NK-92 treated with Interleukin-12 subunit alpha and Interleukin-12 subunit beta, amount 100 ng/mL, for 24 hours (cell line): ENCODE results near the gene TMEM151A.
"Not testable (repeated sequence)": the region's sequence is repeated elsewhere in the genome, so short reads cannot be mapped to it uniquely, and the experiment has no call there.

Experiments used
- DNase-seq: peaks from one replicate; lab custom pipeline; 2025; lab: John Stamatoyannopoulos, UW

TMEM151A gene

DNA sequence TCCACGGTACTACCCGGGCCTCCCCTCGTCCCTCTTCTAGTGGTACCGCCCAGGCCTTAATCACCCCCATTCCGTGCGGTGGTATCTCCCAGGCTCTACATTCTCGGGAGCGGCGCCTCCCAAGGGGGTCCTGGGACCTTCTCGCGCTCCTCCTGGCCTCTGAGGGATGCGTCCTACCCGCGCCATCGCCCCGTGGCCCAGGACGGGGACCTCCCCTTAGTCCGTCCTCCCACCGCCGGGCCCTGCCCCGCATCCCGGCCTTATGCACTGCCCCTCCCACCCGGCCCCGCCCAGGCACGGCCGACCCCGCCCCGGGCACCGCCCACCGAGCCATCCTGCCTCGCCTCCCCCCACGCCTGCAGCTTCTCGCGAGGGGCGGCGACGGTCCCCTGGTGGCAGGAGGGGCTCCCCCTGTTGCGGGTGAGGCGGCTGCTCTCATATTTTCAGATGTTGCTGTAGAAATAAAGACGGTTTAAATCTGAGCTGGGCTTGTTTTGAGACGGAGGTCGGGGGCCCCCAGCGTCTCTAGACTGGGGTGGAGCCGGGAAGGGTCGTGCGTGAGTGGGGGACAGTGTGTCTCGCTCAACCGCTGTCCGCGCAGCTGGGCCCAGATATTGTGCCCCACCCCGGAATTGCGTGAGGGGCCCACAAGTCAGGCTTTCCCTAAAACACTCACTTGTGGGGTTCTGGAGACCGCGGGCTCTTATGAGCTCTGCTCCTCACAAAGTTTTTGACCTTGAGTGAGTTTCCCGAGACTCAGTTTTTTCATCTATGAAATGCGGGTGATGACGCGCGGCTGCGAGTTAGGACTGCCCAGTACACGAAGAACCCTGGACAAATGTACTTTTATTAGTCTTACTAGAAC is 24.1 kb upstream of the TMEM151A start:
- no peak for DNase-seq

DNA sequence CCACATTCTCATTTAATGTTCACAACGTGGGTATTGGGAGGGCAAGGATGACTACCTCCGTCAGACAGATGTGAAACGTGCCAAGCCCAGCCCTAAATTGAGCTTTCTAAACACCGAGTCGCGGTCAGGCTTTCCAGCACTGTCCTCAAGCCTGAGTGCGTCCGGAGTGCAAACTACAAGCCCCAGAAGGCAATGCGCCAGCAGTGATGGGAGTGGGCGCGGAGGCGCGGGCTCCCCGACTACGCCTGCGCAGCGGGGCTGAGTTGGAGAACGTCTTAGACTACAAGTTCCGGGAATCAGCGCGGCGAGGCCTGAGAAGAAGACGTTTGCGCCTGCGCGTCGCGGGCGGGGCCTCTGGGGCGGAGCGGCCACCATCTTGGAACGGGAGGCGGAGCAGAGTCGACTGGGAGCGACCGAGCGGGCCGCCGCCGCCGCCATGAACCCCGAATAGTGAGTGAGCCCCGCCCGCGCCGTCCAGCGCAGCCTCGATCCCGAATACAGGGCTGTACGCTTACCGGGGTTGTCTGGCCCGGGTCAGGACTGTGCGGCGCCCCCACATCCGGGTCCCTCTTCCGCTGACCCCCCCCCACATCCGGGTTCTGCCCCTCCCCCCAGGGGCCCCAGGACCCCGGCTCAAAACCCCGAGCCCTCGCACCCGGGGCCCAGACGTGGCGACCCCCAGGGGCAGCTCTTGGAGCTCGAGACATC is 23.3 kb upstream of the TMEM151A start, which contains the start of gene RAB1B:
Gene RAB1B, plus strand, starts transcription at position 396 of the 708 bp plus-strand sequence. Its CDS starts 41 bp downstream, at position 437.
- DNase-seq = peak; percentile 99

DNA sequence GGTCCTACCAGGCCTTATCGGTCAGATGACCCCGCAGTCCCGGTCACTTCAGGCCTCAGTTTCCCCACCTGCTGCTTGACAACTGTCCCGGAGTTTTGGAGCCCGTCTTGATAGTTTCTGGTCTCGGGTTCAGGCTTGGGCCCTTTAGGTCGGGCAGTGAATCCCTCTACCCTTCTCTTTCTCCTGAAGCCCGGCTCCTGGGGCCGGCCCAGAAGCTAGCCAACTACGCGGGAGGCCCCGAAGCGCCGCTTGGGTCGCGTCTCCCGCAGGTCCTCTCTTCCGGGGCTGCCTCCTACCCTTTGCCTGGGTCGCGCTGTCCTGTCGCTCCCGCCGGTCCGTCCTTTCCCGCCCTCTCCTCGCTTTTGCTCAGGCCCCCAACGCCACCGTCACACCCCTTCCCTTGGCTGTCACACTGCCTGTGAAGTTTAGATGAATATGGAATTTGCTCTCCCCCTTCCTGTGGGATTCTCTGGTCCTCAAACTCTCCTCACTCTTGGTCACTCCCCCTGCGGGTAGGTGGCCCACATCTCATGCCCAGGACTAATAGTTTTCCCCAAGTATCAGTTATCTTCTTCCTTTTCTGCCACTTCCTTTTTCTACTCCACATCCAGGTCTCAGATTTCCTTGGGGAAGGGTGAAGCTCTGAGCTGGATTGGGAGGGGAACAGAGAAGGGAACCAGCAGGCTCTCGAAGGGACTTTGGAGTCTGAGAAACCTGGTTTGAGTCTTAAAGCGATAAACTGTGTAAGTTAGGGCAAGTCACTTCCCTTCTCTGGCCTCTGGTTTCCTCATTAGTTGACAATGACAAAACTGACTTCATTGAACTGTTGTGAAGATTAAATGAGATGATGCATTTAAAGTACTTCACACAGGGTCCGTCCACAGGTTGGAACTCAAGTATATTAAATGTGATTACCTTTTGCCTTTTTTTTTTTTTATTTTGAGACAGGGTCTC is 22.5 kb upstream of the TMEM151A start:
- DNase-seq = no peak

DNA sequence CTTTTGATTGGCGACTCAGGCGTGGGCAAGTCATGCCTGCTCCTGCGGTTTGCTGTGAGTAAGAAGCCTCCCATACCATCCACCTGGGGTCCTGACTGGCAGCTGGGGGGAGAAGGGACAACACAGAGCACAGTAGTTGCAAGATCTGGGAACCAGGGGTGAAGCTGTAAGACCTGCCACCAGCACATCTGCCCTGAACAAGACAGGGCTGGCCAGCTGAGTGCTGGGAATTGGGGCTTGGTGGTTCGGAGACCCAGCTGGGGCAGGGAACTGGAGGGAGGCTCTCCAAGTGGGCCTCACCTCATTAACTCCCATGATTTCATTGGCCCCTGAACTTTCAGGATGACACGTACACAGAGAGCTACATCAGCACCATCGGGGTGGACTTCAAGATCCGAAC is 19.9 kb upstream of the TMEM151A start:
- DNase-seq = no peak

DNA sequence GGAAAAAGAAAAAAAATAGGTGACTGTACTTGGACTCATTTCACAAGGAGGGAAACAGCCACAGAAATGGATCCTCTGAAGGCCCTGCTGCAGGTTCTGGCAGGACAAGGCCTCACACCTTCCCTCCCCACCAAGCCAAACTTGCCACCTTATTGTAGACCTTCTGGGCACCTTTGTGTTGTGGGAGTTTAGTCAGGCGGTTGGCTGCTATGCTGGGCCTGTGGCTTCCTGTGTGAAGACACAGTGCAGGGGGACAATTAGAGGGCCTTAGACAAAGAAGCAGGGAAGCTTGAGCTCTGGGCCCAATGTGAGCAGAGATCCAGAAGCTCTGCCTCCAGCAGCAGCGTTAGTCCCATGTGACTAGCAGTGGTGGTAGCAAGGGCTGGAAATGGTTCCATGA is 19.1 kb upstream of the TMEM151A start:
- DNase-seq = peak; percentile 78

DNA sequence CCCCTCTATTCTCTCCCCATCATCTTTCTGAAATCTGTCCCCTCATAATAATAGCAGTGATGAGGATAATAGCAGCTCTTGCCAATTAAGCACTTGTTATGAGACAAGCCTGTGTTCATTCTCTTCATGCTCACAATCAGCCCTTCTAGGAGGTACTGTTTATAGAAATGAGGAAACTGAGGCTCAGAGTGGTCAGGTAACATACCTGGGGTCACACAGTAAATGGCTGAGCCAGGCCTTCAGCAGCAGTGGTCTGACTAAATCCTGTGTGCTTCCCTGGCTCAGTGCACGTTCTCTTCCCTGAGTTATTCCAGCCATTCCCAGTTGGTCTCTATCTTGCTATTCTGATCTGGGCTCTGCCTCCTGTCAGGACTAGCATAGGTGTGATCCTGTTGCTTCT is 17.5 kb upstream of the TMEM151A start:
- DNase-seq = no peak

DNA sequence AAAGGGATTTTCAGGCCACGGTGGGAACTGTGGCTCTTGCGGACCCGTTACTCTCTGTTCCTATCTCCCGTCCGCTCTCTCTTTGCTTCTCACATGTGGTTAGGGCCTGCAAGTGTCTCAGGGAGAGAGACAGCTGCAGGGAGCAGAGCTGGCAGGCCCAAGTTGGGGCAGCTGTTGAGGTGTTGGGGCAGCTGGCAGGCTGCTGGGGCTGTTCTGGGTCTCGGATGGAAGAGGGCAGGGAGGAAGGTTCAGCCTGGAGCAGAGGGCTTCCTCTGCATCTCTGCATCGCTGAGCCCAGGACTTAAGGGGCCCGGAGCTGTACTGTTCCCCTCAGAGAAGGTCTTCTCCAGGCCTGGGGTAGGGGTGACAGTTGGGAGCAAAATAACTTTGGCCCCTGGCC is 16.3 kb upstream of the TMEM151A start:
- DNase-seq = no peak

DNA sequence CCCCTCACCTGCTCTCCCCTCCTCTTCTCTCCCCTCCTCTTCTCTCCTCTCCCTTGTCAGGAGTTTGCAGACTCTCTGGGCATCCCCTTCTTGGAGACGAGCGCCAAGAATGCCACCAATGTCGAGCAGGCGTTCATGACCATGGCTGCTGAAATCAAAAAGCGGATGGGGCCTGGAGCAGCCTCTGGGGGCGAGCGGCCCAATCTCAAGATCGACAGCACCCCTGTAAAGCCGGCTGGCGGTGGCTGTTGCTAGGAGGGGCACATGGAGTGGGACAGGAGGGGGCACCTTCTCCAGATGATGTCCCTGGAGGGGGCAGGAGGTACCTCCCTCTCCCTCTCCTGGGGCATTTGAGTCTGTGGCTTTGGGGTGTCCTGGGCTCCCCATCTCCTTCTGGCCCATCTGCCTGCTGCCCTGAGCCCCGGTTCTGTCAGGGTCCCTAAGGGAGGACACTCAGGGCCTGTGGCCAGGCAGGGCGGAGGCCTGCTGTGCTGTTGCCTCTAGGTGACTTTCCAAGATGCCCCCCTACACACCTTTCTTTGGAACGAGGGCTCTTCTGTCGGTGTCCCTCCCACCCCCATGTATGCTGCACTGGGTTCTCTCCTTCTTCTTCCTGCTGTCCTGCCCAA is 15.6 kb upstream of the TMEM151A start:
- DNase-seq = no peak

DNA sequence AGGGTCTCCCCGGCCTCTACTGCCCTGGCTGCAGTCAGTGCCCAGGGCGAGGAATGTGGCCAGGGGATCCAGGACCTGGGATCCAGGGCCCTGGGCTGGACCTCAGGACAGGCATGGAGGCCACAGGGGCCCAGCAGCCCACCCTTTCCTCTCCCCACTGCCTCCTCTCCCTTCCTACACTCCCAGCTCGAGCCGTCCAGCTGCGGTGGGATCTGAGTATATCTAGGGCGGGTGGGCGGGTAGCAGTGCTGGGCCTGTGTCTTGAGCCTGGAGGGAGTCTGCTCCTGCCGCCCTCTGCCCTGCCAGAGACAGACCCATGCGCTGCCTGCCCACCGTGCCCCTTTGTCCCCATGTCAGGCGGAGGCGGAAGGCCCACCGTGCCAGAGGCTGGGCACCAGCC is 15.1 kb upstream of the TMEM151A start:
- not testable (repeated sequence) for DNase-seq

DNA sequence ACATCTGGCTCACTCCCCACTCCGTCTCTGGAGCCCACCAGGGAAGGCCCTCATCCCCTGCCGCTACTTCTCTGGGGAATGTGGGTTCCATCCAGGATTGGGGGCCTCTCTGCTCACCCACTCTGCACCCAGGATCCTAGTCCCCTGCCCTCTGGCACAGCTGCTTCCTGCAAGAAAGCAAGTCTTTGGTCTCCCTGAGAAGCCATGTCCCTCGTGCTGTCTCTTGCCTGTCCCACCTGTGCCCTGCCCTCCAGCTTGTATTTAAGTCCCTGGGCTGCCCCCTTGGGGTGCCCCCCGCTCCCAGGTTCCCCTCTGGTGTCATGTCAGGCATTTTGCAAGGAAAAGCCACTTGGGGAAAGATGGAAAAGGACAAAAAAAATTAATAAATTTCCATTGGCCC is 14.6 kb upstream of the TMEM151A start:
- DNase-seq = not testable (repeated sequence)

DNA sequence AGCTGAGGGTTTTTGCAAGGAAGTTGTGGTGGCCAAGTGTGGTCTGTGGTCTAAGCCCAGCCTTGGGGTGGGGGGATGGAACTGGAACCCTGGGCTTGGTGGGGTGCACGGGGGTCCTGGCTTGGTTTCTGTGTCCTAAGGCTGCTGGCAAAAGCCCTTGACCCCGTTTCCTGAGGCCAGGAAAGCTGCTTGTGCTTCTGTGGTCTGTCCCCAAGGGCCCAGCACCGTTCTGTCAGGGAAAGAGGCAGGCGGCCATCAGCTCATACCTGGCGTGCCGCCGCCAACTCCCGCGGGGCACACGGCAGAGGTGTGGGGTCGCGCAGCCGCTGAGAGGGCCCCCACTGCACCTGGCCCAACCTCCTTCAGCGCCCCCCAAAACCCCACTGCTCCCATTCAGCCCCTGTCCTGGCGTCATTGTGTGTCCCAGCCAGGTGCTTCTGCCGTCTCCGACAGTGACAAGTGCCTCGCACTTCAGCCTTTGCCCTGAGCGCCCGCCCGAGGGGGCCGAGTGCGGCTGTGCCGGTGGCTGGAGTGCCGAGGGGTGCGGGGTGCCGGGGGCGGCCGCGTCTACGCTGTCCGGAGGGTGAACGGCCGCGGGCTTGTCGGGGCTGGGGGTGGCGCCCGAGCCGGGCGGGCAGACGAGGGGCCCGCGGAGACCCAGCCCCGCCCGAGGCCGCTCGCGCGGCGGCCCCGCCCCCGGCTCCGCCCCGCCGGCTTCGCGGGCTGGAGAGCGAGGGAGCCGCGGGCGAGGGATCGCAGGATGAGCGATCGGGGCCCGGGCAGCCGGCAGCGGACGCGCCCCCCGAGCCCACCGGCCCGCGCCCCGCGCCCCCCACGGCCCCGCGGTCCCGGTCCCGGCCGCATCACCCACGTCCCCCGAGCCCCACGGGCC is 14.0 kb upstream of the TMEM151A start, which contains the start of gene CNIH2:
Gene CNIH2, plus strand, starts transcription at position 705 of the 892 bp plus-strand sequence. CDS start 282 bp downstream, outside the sequence.
- DNase-seq = no peak

DNA sequence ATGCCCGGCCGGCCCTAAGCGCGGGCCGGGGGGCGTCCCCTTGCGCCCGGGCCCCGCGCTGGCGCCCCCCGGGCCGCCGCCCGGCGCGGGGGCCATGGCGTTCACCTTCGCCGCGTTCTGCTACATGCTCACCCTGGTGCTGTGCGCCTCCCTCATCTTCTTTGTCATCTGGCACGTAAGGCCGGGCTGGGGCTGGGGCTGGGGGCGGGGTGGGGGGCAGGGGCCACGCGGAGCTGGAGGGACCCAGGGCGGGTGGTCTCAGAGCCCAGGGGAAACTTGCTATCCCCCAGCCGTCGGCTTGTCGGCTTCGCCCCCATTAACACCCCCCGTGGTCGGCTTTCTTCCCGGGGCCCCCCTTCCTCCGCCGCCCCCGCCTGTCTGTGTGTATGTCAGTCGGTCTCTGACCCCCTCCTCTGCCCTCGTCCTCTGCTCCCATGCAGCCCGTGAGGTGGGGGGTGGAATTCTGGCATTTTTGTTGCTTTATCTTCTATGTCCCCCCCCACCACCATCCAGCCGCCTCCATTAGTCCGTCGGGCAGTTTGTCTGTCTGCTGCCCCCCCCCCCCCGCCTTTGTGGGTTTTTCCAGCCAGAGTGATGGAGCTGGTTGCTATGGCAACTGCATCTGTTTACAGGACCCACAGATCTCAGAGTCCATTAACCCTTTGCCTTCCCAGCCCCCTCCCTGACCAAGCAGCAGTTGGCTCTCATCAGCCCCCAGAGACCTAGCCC is 13.2 kb upstream of the TMEM151A start:
- no peak for DNase-seq

DNA sequence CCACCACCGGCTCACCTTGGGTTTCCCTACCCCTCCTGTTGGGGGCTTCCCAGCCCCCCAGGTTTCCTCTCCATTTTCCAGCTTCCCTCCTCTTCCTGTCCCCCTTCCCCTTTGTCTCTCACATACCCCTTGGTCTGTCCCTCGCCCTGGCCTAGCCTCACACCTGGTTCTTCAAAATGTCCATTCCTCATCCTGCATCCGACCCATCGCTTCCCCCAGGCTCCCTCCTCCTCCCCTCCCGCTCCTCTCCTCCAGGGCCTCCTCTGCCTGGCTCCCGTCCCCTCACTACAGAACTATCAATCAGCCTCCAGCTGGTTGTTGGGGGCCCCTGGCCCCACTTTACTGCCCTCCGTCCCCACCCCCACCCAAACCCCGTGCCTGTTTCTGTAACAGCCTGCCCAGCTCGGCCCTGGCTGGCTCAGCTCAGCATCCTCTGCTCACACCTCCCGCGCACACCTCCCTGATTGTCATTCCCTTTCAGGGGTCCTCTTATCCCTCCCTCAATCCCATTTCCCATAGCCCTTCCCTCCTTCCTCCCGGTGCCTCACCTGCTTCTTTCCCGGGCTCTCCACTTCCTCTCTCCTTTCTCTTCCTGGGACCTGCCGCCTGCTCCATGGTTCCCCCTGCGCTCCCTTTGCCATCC is 12.5 kb upstream of the TMEM151A start:
- no peak for DNase-seq

DNA sequence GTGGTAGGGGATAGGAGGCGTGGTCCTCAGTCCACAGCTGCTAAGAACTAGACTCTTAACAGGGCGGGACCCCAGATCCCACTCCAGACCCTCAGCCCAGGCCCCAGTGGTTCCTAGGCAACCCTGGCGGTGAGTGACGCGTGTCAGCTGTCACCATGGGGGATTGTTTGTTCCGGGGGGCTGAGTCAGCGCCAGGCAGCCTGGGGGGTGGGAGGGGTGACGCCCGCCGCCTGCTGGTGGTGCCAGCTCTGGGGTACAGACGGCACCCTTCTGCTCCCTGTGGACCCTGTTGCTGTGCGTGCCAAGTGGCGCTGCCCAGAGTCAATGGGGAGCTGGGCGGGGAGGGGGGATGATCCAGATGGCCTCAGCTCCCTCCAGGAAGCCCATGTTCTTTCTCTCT is 11.3 kb upstream of the TMEM151A start:
- DNase-seq = no peak

DNA sequence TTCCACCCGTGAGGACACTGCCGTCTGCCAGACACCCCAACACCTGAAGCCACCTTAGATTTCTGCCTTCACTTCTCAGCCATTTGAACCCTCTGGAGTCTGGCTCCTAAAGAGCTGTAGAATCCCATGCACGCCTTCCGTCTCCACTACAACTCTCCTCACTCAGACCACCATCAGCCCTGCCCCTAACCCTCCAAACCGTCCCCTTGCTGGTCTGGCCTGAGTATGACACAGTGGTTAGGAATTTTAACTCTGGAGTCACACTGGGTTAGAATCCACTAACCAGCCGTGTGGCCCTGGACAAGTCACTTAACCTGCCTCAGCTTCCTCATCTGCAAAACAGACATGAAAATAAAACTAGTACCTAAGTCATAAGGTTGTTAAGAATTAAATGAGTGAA is 10.7 kb upstream of the TMEM151A start:
- no peak for DNase-seq

DNA sequence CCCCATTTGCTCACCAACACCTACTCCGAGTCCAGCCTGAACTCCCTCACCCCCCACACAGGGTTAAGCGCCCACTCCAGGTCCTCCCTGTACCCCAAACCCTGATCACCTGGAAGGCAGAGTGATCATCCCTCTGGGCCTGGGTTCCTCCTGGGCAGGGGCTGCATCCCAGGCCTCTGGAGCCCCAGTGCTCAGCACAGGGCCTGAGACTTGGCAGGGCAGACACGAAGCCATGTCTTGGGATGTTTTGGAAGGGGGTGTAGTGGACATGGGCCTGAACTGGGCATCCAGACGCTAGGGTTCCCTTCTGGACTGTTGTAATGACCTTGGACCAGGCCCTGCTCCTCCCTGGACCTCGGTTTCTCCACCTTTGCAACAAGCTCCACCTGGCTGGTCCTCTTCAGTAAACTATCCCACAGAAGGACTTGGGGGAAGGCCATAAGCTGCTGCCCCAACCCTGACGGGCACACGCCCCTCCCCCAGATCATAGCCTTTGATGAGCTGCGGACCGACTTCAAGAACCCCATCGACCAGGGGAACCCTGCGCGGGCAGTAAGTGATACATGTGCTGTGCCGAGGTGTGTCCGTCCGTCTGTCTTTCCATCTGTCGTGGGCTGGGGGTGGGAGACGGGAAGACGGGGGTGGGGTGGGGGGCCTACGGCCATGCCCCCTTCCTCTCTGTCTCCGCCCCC is 9.8 kb upstream of the TMEM151A start:
- DNase-seq = no peak

DNA sequence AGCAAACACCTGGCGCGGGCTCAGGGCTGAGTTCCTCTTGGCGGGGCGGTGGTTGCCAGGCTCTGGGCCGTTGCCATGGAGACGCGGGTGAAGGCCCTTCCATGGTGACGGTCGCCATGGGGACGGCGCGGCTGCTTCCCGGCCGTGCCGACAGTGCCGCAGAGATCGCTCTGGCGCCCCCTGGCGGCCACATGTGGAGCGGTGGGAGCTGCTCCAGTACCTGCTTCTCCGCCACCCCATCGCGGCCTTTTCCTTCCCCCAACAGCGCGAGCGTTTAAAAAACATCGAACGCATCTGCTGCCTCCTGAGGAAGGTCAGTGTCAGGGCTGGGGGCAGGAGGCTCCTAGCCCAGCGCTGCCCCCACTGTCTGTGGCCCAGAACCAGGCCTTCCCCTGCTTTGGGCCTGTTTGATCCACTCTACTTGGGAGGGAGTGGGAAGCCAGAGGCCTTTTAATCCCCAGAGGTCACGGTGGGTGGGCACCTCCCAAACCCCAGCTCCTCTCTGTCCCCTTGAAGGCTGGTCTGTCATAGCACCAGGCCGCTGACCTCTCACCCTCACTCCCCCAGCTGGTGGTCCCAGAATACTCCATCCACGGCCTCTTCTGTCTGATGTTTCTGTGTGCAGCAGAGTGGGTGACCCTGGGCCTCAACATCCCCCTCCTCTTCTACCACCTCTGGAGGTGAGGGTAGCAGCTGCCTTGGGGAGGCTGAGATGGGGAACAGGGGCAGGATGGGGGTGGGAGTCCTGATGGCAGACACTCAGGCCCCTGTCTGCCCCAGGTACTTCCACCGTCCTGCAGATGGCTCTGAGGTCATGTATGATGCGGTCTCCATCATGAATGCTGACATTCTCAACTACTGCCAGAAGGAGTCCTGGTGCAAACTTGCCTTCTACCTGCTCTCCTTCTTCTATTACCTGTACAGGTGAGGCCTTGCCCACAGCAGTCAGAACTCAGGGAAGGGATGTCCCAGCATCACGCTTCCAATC is 8.9 kb upstream of the TMEM151A start:
- peak; percentile 96 for DNase-seq
